ENCODE measurements around the gene ZYG11B.
"Not testable (repeated sequence)": the region's sequence is repeated elsewhere in the genome, so short reads cannot be mapped to it uniquely, and the experiment has no call there.

ZYG11B gene

GRCh38 chr1:52756020-52756419 lies 29.8 kb downstream of the ZYG11B start:
- no peak for DNase-seq (ENCODE audit: low read depth)

- no peak for DNase-seq (ENCODE audit: low read depth)
These were observed 33.7 kb downstream of the ZYG11B start for GRCh38 chr1:52759908-52760307.

- no peak for DNase-seq (ENCODE audit: low read depth)
These were observed 41.5 kb downstream of the ZYG11B start for GRCh38 chr1:52767596-52768280.

GRCh38 chr1:52769346-52770033 lies 43.2 kb downstream of the ZYG11B start:
- no peak for DNase-seq (ENCODE audit: low read depth)

GRCh38 chr1:52771384-52771783 lies 45.1 kb downstream of the ZYG11B start:
- DNase-seq (ENCODE audit: low read depth) = no peak

- no peak for DNase-seq (ENCODE audit: low read depth)
These were observed 59.9 kb downstream of the ZYG11B start for GRCh38 chr1:52786148-52786547.

GRCh38 chr1:52790429-52790828 lies 64.2 kb downstream of the ZYG11B start:
- DNase-seq (ENCODE audit: low read depth) = not testable (repeated sequence)

- DNase-seq (ENCODE audit: low read depth) = no peak
These were observed 65.8 kb downstream of the ZYG11B start for GRCh38 chr1:52792036-52792435.

- not testable (repeated sequence) for DNase-seq (ENCODE audit: low read depth)
These were observed 67.5 kb downstream of the ZYG11B start for GRCh38 chr1:52793717-52794116.

- DNase-seq (ENCODE audit: low read depth) = no peak
These were observed 69.2 kb downstream of the ZYG11B start for GRCh38 chr1:52795464-52795863.

GRCh38 chr1:52798331-52798730 lies 72.1 kb downstream of the ZYG11B start:
- DNase-seq (ENCODE audit: low read depth) = no peak

- no peak for DNase-seq (ENCODE audit: low read depth)
These were observed 74.8 kb downstream of the ZYG11B start for GRCh38 chr1:52801011-52801410.

- not testable (repeated sequence) for DNase-seq (ENCODE audit: low read depth)
These were observed 77.8 kb downstream of the ZYG11B start for GRCh38 chr1:52804083-52804482.

GRCh38 chr1:52814465-52814864 lies 88.2 kb downstream of the ZYG11B start:
- no peak for DNase-seq (ENCODE audit: low read depth)

- not testable (repeated sequence) for DNase-seq (ENCODE audit: low read depth)
These were observed 94.6 kb downstream of the ZYG11B start for GRCh38 chr1:52820830-52821229.

- no peak for DNase-seq (ENCODE audit: low read depth)
These were observed 99.6 kb downstream of the ZYG11B start for GRCh38 chr1:52825868-52826267.

- no peak for DNase-seq (ENCODE audit: low read depth)
These were observed 108.5 kb downstream of the ZYG11B start for GRCh38 chr1:52834798-52835197.

- DNase-seq (ENCODE audit: low read depth) = no peak
These were observed 109.8 kb downstream of the ZYG11B start for GRCh38 chr1:52836035-52836434.

- DNase-seq (ENCODE audit: low read depth) = not testable (repeated sequence)
These were observed 112.9 kb downstream of the ZYG11B start for GRCh38 chr1:52839175-52839574.

- peak; percentile 24 for DNase-seq (ENCODE audit: low read depth)
These were observed 116.5 kb downstream of the ZYG11B start, which contains the start of gene ZYG11A for GRCh38 chr1:52842643-52843310. ZYG11A (plus strand) TSS chr1:52842760; CDS start chr1:52842884, 124 bp downstream.

- not testable (repeated sequence) for DNase-seq (ENCODE audit: low read depth)
These were observed 118.9 kb downstream of the ZYG11B start for GRCh38 chr1:52845119-52845518.

GRCh38 chr1:52848423-52848822 lies 122.2 kb downstream of the ZYG11B start:
- no peak for DNase-seq (ENCODE audit: low read depth)

- DNase-seq (ENCODE audit: low read depth) = no peak
These were observed 124.7 kb downstream of the ZYG11B start for GRCh38 chr1:52850951-52851350.

Data from stromal cell of bone marrow (primary cell).